HG03039 (cell line): ENCODE measurements around the gene USP9X.
"Not testable (repeated sequence)": the region's sequence is repeated elsewhere in the genome, so short reads cannot be mapped to it uniquely, and the experiment has no call there.

ENCODE experiments used
- ATAC-seq: cut with Tn5 transposase; IDR thresholded peaks from one replicate; pipeline ENCODE4 v1.9.1; 2021; ENCODE audit warnings: mild to moderate bottlenecking, moderate library complexity; ENCODE audit not compliant: unreplicated experiment

USP9X gene

GRCh38 chrX:41085878-41086626 is 807 bp downstream of the USP9X start:
- ATAC-seq, result no peak

DNA sequence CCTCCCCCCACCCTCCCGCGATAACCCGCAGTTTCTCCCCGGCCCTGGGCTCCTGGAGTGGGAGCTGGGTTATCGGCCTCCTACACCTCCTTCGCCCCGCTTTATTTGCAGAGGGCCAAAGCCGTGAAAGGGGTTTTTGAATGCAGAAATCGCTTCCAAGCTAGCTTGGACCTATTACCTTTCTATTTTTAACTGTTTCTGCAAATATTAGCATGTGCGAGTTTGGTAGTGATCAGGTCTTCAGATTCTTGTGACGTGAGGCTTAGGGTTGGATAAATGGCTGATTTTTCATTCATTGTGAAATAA is 1.3 kb downstream of the USP9X start:
- no peak for ATAC-seq

GRCh38 chrX:41087201-41087600 is 2.0 kb downstream of the USP9X start:
- ATAC-seq, result no peak

DNA sequence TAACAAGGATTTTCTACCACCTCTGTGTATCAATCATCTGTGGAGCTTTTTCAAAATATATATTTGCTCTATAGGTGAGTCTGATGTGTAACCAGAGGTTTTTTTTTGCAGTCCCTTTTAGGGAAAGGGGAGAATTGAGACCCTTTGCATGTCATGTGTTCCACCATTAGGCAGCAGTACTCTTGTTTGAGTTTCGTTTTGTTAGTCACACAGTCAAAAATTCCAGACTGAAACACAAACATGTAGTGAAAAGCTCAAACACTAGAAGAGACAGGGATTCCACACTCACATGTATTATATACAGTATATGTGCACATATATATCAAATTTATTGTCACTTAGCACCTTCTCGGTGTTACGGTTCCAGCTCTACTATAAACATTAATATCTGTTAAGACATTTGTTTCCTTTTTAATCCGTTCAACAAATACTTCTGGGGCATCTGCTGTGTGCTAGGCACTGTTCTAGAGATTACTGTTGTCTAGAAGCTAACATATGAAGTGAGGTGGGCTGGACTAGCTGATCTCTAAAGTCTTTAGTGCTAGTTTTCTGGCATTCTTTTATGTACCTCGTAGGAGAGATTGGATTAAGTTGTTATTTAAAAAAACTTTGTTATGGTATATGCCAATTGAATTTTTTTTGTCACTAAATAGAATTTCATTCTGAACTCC is 5.5 kb downstream of the USP9X start:
- no peak for ATAC-seq

DNA sequence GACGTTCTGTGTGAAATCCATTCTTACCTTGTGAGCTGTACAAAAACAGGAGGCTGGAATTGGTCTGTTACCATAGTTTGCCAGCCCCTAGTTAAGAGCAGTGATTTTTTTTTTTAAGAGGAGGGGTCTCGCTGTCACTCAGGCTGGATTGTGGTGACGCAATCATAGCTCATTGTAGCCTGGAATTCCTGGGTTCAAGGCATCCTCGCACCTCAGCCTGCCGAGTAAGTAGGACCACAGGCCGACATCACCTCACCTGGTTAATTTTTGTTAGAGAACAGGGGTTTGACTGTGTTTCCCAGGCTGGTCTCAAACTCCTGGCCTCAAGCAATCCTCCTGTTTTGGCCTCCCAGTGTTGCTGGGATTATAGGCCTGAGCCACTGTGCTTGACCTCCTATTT is 7.5 kb downstream of the USP9X start:
- ATAC-seq, result no peak

DNA sequence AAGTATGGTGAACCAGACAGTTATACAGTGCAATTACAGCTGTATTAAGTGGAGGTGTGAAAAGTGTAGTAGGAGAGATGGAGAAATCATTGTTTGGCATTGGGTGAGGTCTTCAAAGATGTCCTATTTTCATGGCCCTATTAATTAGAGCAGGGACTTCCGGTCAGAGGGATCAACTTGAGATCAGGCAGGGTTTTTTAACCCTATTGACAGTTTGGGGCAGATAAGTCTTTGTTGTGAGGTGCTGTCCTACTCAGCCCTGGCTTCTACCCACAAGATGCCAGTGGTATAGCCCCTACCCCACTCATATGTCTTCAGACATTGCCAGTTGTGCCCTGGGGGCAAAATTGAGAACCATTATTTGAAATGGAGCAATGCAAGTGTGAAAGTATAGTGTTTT is 9.9 kb downstream of the USP9X start:
- no peak for ATAC-seq

DNA sequence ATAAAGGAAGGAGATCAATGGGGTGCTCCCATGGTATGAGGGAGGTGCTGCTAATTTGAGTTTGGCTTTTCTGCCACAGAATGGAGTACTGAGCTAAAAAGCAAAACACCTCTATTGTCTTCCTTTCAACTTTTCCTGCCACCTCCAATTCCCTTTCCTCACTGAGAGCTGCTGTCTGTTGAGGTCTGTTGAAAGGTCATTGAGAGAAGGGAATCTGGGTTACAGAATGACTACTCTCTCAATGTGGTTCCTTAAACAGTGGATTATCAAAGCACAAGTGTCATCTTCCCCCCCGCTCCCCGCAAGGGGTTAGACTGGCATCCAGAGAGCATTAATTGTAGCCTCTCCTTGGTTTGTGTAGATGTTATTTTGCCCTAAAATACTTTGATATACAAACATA is 10.7 kb downstream of the USP9X start:
- no peak for ATAC-seq

GRCh38 chrX:41096339-41096955 is 11.2 kb downstream of the USP9X start:
- ATAC-seq, result no peak

- no peak for ATAC-seq
Measured at GRCh38 chrX:41097326-41097725, 12.1 kb downstream of the USP9X start.

GRCh38 chrX:41100200-41100599 is 15.0 kb downstream of the USP9X start:
- ATAC-seq, result no peak

DNA sequence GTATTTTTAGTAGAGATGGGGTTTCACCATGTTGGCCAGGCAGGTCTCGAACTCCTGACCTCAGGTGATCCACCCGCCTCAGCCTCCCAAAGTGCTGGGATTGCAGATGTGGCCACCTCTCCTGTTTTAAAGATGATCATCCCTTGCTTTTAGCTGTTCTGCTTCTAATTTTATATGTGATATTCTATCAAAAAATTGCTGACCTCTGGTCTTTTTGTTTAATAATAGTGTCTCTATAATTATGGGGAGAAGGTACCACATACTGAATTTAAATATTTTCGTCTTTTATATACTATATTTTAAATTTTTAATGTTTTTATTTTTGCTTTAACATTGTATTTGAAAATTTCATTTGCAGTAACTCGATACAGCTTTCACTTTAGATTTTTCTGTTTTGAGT is 15.6 kb downstream of the USP9X start:
- ATAC-seq, result no peak

DNA sequence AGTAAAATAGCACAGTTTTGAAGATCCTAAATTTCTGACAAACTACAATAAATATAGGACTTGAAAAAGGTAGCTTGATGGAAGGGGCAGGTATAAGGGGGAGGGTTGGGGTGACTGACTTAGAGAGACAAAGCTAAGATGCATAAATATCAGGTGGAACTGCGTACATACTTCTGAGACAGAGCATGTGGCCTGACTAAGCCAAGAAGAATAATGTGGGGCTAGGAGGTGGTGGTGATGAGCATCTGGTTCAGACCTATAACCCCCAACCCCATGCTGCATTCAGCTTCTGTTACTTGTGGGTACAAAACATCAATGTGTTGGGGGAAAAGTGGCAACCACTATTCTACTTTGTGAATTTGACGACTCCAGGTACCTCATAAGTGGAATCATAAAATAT is 19.8 kb downstream of the USP9X start:
- ATAC-seq, result no peak

DNA sequence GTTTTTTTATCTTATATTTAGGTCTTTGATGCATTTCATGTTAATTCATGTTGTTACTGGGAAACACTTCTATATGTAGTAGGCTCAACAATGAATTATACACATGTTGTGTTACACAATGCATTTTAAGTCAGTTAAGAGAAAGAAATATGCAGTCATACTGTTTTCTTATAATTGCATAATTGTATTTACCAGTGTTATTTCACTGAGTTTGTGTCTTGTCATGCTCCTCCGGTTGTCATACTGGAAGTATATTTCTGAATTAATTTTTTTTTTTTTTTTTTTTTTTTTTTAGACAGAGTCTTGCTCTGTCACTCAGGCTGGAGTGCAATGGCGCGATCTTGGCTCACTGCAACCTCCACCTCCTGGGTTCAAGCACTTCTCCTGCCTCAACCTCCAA is 21.0 kb downstream of the USP9X start:
- not testable (repeated sequence) for ATAC-seq

DNA sequence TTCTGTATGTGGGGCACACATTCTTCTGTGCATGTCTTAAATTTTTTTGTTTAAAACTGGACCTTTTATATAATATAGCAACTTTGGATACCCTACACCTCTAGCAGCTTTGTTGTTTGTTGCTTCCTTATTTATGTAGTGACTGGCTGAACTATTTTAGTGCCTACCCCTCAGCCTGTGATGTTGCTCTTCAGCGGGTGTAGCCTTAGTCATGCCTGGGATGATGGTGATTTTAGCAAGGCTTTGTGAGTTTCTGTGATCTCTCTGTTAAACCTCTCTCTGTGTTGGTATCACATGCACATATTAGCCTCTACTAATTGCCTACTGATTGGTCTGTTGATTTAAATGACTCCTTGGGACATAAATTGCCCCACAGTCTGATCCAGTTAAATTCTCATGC is 22.8 kb downstream of the USP9X start:
- no peak for ATAC-seq

DNA sequence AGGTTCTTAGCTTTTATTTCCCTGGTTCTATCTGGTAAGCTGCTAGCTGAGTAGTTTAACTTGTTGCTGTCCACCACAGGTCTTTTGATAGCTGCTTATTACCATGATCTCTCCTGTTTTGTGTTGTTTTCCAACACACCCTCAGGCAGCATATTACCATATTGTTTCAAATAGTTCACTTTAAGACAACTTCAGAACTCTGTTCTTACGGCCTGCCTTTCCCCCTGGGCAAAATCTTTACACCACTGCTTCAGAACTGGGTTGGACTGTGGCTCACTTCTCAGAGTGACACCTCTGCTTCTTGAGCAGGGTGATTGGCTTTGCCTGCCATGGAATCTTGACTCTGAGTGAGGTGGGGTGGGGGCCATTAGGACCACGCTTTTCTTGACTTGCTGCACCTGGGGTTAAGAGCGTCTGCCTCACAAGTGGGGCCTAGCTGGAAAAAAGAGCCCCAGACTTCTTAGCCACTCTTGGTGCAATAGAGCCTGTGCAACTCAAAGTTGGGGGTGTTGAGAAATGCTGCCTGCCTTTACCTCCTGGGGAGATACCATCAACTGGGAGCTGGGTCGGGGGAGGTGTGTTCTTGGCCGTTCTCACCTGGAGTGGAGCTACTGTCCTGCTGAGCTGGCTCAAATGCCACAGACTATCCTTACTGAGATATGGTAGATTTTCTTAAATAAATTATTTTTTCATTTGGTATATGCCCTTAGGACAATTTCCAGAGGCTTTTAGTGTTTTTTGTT is 23.4 kb downstream of the USP9X start:
- no peak for ATAC-seq

DNA sequence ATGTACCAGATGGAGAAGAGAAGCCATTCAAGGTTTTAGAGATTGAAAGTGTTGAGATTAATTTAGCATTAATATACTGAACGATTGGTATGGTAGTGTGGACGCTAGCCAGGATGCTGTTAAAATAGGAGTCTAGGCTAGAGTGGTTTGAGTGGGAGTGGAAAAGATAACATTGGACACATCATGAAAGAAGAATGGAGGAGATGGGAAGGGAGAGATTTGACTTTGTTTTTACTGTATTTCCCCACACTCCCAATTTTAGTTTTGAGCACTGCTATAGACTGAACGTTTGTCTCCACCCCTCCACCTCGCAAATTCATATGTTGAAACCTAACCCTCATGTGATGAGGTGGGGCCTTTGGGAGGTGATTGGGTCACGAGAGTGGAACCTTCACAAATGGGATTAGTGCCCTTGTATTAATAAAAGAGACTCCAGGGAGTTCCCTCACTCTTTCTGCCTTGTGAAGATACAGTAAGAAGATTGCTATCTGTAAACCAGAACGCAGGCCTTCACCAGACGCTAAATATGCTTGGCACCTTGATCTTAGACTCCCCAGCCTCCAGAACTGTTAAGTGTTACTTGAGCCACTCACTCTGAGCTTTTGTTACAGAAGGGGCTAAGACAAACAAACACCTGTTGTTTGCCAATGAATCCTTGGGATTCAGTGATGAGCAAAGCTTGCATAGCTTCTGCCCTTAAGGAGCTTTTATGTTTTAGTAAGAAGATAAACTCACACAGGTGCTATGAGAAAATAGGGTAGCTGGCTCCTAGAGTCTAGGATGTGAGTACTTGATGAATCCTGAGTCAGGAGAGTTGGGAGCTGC is 25.8 kb downstream of the USP9X start:
- ATAC-seq, result no peak

DNA sequence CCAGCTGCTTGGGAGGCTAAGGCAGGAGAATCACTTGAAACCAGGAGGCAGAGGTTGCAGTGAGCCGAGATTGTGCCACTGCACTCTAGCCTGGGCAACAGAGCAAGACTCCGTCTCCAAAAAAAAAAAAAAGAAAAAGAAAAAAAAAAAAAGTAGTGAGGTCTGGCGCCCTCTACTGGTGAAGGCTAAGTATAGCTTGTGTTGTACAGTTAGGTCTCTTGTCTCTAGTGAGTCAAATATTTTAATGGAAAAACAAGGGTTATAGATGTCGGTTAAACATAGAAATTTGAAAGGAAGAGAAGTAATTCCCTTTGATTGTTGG is 29.8 kb downstream of the USP9X start:
- ATAC-seq, result not testable (repeated sequence)

GRCh38 chrX:41116948-41117347 is 31.7 kb downstream of the USP9X start:
- peak; percentile 58 for ATAC-seq

GRCh38 chrX:41118156-41118555 is 32.9 kb downstream of the USP9X start:
- no peak for ATAC-seq

DNA sequence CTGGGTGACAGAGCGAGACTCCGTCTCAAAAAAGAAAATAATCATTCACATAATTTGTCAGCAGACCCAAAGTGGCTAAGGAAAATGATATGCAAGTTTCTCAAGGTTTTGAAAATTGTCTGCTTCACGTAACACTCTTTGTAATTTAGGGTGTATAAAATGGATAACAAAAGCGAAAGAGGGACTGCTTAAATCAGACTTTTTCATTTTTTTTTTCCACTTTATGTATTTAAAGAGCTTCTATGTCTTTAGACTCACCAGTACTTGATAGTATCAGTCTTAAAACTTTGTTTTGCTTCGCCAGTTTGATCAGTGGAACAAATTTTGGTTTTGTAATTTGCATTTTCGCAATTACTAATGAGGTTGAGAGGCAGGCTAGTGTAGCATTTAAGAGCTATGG is 34.6 kb downstream of the USP9X start:
- ATAC-seq, result no peak

DNA sequence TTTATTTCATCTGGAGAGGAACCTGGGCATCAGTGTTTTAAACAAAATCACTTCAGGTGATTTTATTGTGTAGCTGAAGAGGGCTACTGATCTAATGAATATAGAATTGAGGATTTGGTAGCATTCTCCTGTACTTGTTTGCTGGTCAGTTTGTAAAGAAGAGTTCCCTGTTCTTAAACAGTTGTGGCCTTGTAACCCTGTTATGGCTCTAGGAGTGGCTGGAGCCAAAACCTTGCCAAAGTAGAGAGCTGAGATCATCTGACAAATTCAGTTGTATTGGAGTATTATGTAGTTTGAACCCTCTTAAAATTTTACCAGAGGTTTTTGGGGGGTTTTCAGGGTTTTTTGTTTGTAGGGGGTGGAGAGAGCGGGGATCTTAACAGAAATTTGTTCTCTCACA is 36.5 kb downstream of the USP9X start:
- ATAC-seq, result no peak
